HG02938 (cell line): ENCODE data around the gene POLK.
"Not testable (repeated sequence)": the region's sequence is repeated elsewhere in the genome, so short reads cannot be mapped to it uniquely, and the experiment has no call there.

ENCODE experiments used
- ATAC-seq: cut with Tn5 transposase; IDR thresholded peaks from one replicate; pipeline ENCODE4 v1.9.1; 2021; ENCODE audit warnings: mild to moderate bottlenecking, moderate library complexity; ENCODE audit not compliant: unreplicated experiment

POLK gene

DNA sequence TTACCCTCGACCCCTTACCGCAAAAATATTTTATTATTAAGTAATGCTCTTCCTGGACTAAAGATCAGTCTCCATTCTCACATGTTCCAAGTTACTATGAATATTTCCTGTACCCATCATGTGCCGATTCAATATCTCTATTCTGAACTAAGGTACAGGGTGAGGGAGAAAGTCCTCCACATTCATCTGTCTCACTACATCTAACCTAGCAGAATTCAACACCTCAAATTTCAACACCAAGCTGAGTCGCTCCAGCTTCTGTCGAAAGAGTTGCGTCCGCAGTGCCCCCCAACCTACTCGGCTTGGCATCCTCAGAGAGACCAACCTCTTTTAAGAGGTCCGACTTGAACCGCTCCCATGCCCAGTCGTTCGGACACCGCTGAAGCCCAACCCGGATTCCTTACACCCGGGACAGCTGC, 1.3 kb upstream of the POLK start:
- ATAC-seq = no peak

DNA sequence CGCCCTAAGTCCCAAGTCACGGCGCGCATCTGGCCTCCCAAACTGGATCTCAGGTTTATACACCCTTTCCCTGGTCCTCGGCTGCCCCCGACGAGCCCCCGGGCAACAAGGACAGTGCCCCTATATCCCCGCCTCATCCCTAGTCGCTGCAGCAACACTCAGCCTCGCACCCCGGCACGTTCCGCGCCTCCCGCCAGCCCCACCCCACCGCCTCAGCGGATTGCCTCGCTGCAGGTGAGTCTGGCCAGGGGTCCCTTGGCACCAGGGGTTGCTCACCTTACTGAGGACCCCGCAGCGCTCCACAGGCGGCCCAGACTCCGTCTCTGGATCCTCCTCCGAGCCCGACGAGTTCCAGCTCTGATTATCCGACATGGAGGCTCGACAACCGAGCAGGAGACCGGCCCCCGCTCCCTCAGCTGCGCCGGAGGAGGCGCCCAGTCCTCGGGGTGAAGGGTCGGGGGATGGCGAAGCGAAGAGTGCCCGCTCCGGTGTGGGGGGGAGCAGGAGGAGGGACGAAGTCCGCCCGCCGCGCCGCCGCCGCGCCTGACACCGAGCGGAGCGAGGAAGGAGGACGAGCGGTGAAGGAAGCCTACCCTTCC, 756 bp upstream of the POLK start:
- peak; percentile 28 for ATAC-seq

DNA sequence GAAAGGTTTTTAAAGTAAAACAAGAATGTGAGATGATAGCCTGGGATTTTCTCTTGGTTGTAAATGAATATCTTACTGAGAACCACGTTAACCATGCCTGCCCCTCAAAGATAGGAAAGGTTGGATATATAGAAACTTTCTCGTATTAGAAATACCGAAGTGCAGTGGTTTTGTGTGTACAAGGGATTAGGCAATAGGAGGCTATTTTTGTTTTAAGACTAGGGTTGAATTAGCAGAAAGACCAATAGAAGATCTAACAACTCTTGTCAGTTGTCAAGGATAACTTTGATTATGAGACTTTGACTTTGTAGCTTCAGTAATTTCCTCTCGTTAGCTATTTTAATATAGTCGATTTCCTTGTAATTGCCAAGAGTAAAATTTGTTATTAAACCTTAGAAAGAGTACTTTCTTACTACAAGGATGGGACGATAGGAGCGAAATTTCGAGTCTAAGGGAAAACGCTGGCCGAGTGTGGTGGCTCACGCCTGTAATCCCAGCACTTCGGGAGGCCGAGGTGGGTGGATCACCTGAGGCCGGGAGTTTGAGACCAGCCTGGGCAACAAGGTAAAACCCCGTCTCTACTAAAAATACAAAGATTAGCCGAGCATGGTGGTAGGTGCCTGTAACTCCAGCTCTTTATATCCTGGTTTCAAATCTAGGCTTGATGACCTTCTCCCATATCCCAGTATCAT, 838 bp downstream of the POLK start:
- no peak for ATAC-seq

DNA sequence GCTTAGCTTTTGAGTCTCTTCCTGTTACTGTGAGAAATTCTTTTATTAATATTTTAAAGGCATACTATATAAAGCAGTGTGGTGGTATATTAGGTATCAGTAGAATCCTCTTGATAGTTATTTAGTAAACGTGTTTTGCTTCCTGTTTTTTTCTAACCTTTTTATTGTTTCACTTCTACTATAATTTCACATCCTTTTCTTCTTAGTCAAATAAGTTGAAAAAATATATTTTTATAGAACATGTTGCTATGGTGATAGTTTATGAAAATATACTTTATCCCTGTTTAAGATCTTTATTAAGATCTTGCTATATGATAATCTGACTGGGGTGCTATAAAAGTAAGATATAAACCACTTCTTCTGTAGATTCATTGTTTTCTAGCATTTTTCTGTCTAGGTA, 2.1 kb downstream of the POLK start:
- ATAC-seq = no peak

DNA sequence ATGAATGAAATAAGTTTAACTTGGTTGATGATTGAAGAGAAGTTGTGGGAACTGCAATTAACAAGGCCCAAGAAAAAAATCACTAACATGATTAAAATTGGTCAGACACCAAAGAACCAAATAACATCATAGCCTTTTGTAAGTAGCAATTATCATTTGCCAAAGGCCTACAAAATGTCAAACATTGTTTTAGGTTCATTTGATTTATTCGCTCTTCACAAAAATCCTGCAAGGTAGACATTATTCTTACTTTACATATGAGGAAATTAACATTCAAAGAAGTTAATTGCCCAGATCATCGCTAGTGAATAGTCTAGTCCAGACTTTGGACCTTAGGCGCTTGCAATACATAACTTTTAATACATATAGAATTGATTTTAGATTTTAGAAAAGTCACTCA, 2.6 kb downstream of the POLK start:
- ATAC-seq = no peak

DNA sequence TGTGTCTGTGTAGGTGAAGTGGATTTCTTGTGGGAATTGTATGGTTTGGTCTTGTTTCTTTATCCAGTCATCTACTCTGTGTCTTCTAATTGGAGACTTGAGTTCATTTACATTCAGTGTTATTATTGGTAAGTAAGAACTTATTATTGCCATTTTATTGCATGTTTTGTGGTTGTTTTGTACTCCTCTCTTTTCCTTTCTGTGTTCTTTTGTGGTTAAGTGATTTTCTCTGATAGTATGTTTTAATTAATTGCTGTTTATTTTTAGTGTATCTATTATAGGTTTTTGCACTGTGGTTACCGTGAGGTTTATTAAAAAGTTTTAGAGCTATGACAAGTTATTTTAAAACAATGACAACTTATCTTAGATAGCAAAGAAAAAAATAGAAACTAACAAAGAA, 8.1 kb downstream of the POLK start:
- no peak for ATAC-seq

DNA sequence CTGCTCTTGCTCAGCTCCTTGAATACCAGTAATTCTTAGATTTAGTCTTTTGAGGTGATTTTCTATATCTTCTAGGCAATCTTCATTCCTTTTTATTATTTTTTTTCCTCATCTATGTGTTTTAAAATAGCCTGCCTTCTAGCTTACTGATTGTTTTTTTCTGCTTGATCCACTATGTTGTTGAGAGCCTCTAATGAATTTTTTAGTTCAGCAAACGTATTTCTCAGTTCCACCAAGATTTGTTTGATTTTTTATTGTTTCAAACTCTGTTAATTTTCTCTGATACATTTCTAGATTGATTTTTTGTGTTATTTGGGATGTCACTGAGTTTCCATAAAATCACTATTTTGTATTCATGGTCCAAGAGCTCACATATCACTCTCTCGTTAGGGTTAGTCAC, 9.5 kb downstream of the POLK start:
- ATAC-seq = no peak

DNA sequence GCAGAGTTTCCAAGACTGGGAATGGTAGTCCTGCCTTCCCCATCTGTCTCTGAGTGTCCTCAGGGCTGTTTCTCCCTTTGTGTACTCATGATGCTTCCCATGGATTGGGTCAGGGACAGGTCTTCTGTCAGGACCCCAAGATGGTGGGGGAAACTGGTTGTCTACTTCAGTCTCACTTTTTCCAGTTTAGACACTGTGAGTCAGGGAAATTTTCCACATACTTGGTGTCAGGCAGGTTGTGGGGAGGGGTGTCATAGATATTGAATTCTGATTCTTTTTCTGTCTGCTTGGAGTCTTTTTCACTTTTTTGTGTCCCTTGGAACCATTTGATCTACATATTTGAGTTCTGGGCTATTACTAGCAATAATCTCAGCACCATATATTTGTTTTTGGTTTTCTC, 10.3 kb downstream of the POLK start:
- ATAC-seq = no peak

DNA sequence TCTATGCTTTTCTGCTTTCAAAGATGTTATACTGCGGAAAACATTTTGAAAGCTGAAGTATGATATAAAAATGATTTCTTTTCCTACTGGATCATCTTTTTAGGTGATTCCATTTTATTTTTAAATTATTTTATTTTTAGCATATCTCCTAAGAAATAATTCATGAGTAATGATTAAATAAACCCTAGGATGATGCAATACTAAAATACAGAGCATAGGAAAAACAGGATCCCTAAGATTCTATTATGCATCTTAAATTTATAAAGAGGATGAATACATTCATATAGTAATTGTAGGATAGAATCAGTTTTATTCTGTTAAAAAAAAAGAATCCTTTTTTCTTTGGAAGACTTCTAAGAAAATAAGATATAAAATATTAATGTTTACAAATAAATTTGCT, 10.9 kb downstream of the POLK start:
- no peak for ATAC-seq

DNA sequence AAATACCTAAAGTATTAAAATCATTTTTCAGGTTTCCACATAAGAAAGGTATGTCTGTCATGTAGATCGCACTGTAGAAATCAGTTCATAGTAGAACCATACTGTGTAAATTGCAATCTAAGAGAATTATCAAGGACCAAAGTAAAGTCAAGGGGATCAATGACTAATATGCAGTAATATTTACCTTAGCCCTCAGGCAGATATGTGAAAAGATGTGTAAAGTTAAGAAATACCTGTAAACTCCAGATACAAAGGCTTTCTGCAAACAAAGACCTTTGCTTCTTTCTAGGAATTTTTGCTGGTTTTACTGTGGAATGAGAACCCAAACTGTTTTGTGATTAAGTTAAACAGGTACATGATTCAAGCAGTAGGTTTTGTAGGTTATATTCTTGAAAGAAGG, 11.6 kb downstream of the POLK start:
- ATAC-seq = no peak

DNA sequence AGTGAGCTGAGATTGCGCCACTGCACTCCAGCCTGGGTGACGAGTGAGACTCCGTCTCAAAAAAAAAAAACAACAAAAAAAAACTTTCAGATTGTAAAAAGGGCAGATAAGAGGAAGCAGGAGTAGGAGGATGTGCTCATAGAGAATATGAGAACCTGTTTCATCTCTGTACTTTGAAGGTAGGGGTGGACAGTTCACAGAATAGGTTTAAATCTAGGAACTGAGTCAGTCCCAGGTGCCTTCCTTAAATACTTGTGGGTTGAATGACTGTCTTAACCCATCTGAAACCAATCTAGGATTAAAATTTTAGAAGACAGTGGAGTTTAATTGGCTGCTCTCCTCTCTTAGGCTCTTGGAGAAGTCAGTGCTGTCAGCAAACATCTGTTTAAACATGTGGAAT, 12.4 kb downstream of the POLK start:
- peak; percentile 84 for ATAC-seq

DNA sequence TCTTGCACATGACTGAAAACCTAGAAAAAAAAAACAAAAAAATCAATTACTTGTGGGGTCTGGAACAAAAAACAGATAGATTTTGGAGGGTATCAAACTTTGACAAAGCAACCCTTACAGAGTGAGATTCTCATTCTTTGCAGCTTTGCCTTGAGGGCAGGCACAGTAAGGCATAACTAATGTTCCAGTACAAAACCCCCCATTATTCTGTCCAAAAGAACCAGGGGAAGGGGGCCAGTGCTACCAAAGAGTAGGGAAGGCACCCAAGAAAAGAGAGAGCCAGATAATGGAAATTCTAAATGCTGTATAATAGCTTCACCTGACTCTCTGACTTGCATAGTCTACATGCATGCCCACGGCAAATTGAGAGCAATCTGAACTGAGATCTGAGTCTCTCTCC, 12.9 kb downstream of the POLK start:
- ATAC-seq = no peak

DNA sequence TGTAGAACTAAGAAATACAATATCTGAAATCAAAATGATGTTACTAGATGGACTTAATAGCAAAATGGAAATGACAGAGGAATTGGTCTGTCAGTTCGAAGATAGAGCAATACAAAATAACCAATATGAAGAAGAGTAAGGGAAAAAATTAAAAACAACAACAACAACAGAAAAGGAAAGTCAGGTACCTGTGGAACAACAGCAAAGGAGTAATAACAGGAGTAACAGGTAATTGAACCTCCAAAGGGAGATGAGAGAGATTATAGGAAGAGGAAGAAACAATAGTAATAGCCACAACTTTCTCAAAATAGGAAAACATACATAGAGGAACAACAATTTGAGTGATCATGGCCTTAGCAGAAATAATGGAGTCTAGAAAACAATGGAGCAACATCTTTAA, 13.7 kb downstream of the POLK start:
- ATAC-seq = no peak

DNA sequence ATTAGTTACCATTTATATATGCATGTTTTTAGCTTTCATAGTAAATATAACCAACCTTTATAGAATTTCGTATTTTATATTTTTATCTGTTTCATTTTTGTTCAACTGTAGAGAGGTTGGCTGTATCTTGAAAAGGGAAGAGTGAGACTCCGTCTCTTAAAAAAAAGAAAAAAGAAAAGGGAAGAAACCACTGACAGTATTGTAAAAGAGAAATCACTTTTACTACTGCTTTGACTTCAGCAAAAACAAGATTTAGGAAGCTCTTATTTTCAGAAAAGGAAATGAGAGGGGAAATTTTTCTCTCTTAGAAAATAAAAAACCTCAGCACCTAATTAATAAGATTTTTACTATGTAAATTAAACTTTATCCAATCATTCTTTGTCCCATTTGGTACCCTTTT, 14.4 kb downstream of the POLK start:
- ATAC-seq = no peak

DNA sequence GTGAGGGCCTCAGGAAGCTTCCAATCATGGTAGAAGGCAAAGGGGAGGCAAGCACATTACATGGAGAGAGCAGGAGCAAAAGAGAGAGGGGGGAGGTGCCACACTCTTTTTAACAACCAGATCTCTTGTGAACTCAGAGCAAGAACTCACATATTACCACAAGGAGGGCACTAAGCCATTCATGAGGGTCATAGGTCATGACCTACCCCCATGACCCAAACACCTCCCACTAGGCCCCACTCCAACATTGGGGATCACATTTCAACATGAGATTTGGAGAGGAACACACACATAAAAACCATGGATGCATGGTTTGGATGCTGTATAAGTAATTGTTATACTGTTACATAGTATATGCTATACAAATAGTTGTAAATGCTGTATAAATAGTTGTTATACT, 17.5 kb downstream of the POLK start:
- no peak for ATAC-seq

DNA sequence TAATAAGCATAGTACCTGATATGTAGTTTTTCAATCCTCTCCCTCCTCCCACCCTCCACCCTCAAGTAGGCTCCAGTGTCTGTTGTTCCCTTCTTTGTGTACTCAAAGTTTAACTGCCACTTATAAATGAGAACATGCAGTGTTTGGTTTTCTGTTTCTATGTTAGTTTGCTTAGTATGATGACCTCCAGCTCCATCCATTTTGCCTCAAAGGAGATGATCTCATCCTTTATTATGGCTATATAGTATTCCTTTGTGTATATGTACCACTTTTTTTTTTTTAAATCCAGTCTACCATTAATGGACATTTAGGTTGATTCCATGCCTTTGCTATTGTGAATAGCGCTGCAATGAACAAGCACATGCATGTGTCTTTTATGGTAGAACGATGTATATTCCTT, 20.5 kb downstream of the POLK start:
- ATAC-seq = no peak

DNA sequence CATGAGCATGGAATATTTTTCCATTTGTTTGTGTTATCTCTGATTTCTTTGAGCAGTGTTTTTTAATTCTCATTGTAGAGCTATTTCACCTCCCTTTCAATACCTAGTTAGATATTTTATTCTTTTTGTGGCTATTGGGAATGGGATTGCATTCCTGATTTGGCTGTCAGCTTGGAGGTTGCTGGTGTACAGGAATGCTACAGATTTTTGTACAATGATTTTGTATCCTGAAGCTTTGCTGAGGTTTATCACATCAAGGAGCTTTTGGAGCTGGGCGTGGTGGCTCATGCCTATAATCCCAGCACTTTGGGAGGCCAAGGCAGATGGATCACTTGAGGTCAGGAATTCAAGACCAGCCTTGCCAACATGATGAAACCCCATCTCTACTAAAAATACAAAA, 22.0 kb downstream of the POLK start:
- not testable (repeated sequence) for ATAC-seq

DNA sequence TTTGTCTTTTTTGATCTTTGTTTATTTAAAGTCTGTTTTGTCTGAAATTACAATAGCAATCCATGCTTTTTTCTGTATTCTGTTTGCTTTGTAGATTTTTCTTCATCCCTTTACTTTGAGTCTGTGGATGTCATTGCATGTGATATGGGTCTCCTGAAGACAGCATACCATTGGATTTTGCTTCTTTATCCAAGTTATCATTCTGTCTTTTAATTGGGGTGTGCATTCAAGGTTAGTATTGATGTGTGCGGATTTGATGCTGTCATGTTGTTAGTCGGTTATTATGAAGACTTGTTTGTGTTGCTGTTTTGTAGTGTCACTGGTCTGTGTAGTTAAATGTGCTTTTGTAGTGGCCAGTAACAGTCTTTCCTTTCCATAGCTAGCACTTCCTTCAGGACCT, 23.0 kb downstream of the POLK start:
- no peak for ATAC-seq

DNA sequence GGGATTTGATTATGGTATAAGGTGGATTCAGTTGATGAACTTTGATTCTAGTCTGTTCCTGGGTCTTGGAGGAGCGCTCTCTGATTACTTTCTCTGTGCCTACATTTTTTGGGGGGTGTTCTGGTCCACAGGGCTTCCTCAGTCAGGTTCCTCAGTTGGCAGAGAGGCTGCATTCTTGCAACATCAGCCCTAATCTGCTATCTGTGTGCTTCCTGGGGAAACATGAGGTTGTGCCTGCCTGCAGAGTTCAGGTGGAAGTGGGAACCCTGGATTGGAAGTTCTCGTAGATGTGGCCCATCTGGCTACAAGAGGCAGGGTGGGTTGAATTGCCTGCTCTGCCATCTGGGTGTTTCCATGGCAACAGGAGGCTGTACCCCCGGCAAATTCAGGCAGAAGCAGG, 24.5 kb downstream of the POLK start:
- ATAC-seq = no peak

DNA sequence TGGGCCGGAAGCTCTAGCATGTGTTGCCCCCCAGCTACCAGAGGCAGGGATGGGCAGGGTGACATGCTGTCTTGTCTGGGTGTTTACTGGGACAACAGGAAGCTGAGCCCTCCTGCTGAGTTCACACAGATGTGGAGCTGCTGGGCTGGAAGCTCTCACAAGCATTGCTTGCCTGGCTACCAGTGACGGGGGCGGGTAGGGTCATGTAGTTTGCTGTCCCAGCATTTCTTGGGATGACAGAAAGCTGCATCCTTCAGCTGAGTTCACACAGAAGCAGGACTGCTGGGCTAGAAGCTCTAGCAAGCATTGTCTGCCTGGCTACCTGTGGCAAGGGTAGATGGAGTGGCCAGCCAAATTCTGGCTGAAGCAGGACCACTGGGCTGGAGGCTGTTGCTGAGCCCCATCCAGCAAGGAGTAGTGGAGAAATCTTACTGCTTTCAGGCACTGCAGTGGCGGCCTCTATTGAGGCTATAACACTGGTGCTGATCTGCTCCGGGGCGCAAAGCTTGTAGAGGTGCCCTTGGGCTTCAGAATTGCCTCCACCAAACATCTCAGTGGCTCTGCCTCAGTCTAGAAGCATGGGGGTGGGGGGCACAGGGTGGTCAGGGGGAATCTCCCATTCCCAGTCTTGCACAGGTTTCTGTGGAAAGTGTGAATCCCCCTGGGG, 25.1 kb downstream of the POLK start:
- no peak for ATAC-seq

DNA sequence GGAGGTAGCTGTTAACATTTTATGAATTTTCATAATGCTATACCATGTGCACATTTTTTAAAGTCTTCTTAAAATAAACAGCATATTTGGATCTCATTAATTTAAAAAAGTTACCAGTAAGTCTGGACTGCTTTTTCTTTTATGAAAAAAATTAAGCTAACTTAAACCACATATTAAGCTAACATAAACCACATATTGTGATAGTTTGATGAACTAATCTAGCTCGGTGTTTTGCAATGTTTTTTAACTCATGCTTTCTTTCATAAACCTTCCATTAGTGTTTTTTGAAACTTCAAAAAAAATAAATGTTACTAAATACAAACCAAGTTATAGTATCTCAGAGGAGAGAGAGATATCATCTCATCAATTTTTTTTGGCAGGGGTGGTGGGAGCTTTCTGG, 26.5 kb downstream of the POLK start:
- ATAC-seq = no peak

DNA sequence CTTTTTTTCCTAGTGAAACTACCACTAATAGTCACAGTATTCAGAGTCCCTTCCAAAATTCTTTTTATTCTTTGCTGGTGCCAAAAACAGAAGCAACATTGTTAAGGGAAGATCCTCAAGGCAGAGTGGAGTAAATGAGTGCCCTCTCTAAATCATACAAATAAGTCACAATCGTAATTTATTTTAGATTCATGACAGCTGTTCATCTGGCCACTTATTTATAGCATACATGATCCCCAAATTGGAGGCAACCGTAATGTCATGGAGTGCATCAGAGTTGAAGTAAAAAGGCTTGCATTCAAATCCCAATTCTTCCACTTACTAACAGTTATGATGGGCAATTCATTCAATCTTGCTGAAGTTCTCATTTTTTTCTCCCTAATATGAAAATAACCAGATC, 33.4 kb downstream of the POLK start:
- ATAC-seq = no peak

DNA sequence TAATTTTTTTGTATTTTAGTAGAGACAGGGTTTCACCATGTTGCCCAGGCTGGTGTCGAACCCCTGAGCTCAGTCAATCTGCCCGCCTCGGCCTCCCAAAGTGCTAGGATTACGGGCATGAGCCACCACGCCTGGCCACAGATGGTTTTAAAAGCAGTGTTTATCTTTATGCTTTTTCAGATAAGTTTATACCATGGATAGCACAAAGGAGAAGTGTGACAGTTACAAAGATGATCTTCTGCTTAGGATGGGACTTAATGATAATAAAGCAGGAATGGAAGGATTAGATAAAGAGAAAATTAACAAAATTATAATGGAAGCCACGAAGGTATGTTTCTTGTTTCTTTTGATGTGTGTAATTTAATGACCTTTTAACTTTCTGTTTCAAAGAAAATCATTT, 35.1 kb downstream of the POLK start:
- ATAC-seq = no peak
